Measurements from ENCODE around the gene AREL1. TPM values are rescaled to one million over a fixed set of nuclear protein-coding genes. Genes with fewer than 3 reads are reported as not detected.

AREL1 gene
- total RNA-seq, 1 donor from 2014 or later = 17.9 TPM

DNA sequence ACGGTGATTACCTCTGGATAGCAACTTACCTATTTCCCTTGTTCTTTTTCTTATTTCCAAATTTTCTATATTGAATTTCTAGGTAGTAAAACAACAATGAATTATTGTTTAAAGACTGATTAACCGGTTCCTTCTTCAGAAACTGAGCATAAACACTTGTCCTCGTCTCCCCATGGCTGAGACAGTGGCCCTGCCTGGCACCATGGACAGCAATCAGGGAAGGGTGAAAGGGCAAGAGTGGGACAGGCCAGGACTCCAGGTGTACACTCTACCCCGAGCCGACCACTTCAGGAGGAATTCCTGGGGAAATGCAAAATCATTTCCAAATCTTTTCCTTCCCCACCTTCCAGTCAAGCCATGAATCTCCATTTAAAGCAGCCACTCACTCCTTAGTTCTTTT, 52.0 kb downstream of the AREL1 start:
- Histone ChIP-seq H3K36me3 (peaks cover 12 to 23% of the 10 kb centered on the region in 2 donors), H3K9me3 (no peaks in the 10 kb centered on the region), H3K4me1 (peaks cover 27 to 56% of the 10 kb centered on the region in 2 donors), H3K27me3 (no peaks in the 10 kb centered on the region), H3K27ac (peak overlapping the region; percentile 88 to 95), H3K4me3 (no peak overlapping the region)
- intact Hi-C loops (cut with DNase I) = no loop called here
- DNase-seq (ENCODE audit: low spot score in 2 of 2) = no peak
- no peak for TF ChIP-seq CTCF (IDR thresholded peaks at IDR 0.05)

DNA sequence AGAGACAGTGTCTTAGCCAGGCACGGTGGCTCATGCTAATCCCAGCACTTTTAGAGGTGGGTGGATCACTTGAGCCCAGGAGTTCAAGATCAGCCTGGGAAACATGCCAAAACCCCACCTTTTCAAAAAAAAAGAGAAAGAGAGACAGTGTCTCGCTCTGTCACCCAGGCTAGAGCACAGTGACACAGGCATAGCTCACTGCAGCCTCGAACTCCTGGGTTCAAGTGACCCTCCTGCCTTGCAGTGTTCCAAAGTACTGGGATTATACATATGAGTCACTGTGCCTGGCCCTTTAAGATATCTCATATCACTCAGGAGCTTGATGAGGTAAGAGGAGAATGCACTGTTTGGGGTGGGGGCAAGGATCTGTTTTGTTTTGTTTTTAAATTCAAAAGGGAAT, 52.7 kb downstream of the AREL1 start:
- H3K9me3 ChIP-seq = no peaks in the 10 kb centered on the region
- H3K27ac ChIP-seq = peak overlapping the region; percentile 88 to 95
- peaks cover 34 to 63% of the 10 kb centered on the region in 2 donors for H3K4me1 ChIP-seq
- peaks cover 12 to 23% of the 10 kb centered on the region in 2 donors for H3K36me3 ChIP-seq
- TF ChIP-seq CTCF (IDR thresholded peaks at IDR 0.05) = no peak
- H3K27me3 ChIP-seq = no peaks in the 10 kb centered on the region
- intact Hi-C loops (cut with DNase I) = no loop called here
- H3K4me3 ChIP-seq = no peak overlapping the region
- no peak for DNase-seq (ENCODE audit: low spot score in 2 of 2)

- Histone ChIP-seq H3K4me3 (no peak overlapping the region), H3K27ac (peak overlapping the region; percentile 88 to 95), H3K36me3 (peaks cover 7 to 18% of the 10 kb centered on the region in 2 donors), H3K27me3 (no peaks in the 10 kb centered on the region), H3K9me3 (no peaks in the 10 kb centered on the region), H3K4me1 (peaks cover 41 to 69% of the 10 kb centered on the region in 2 donors)
- TF ChIP-seq CTCF (IDR thresholded peaks at IDR 0.05) = no peak
- intact Hi-C loops (cut with DNase I) = no loop called here
- DNase-seq (ENCODE audit: low spot score in 2 of 2) = no peak
Observed at GRCh38 chr14:74658535-74659131, 54.2 kb downstream of the AREL1 start.

GRCh38 chr14:74656964-74657363, 55.9 kb downstream of the AREL1 start:
- Histone ChIP-seq H3K36me3 (peaks cover 0 to 9% of the 10 kb centered on the region in 2 donors), H3K27ac (peak overlapping the region in 1 of 2 donors; percentile 74), H3K27me3 (no peaks in the 10 kb centered on the region), H3K4me1 (peaks cover 43 to 59% of the 10 kb centered on the region in 2 donors), H3K4me3 (no peak overlapping the region), H3K9me3 (no peaks in the 10 kb centered on the region)
- intact Hi-C loops (cut with DNase I) = no loop called here
- TF ChIP-seq CTCF (IDR thresholded peaks at IDR 0.05) = no peak
- DNase-seq (ENCODE audit: low spot score in 2 of 2) = no peak

- H3K27ac ChIP-seq = peak overlapping the region; percentile 74 to 86
- intact Hi-C loops (cut with DNase I) = no loop called here
- no peak for TF ChIP-seq CTCF (IDR thresholded peaks at IDR 0.05)
- no peaks in the 10 kb centered on the region for H3K9me3 ChIP-seq
- no peak for DNase-seq (ENCODE audit: low spot score in 2 of 2)
- peaks cover 31 to 48% of the 10 kb centered on the region in 2 donors for H3K4me1 ChIP-seq
- H3K4me3 ChIP-seq = no peak overlapping the region
- H3K27me3 ChIP-seq = no peaks in the 10 kb centered on the region
- H3K36me3 ChIP-seq = peaks cover 0 to 9% of the 10 kb centered on the region in 2 donors
Observed at GRCh38 chr14:74655599-74656395, 57.1 kb downstream of the AREL1 start.

Data from ascending aorta (tissue), 2 donors.